Measurements from ENCODE around the gene RCOR1.

The RCOR1 gene

GRCh38 chr14:102626530-102626929 is 34.1 kb downstream of the RCOR1 start:
- Histone ChIP-seq H3K9ac (ENCODE audit: low read depth, low read length, poor library complexity) (no peak overlapping the region), H3K27ac (replicated peaks; ENCODE audit: low read length) (no peak overlapping the region), H2AFZ (ENCODE audit: low read length) (no peak overlapping the region)

DNA sequence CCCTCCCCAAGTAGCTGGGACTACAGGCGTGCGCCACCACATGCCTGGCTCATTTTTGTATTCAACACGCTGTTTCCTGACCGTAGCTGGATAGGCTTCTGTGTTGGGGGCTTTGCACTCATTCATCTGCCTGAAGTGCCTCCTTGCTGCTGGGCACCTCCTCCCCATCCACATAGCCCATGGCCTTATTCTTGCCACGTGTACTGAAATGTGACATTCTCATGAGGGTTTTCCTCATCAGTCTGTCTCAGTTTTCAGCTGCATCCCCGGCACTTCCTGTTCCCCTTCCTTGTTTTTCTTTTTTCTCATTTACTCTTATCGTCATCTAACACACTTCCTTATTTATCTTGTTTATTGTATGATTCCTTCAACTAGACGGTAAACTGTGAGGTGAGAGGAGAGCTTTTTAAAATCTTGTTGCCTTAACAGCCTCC is 36.6 kb downstream of the RCOR1 start:
- Histone ChIP-seq H3K79me1 (ENCODE audit: low read depth, low read length) (no peaks in the 10 kb centered on the region), H3K27ac (replicated peaks; ENCODE audit: low read length) (no peak overlapping the region), H4K8ac (ENCODE audit: low read depth, low read length) (no peak overlapping the region), H2BK5ac (ENCODE audit: low read length) (no peak overlapping the region), H3K23ac (ENCODE audit: low read depth, low read length, poor library complexity) (no peak overlapping the region), H3K4me1 (ENCODE audit: control insufficient read depth in 2 of 2, insufficient read depth in 1 of 2, low read depth in 1 of 2, low read length in 2 of 2) (peaks cover 0 to 8% of the 10 kb centered on the region in 2 donors), H3K27me3 (ENCODE audit: control insufficient read depth in 3 of 3, insufficient read depth in 3 of 3, low read depth in 1 of 3, low read length in 3 of 3) (no peaks in the 10 kb centered on the region), H3K9ac (ENCODE audit: low read depth, low read length, poor library complexity) (no peak overlapping the region), H2BK12ac (ENCODE audit: low read length) (no peak overlapping the region), H3K4ac (ENCODE audit: low read length) (no peak overlapping the region), H3K4me3 (ENCODE audit: low read length in 2 of 2) (no peak overlapping the region), H2AK5ac (ENCODE audit: low read depth, low read length) (no peak overlapping the region), H3K9me3 (replicated peaks in 1 of 2; ENCODE audit: control insufficient read depth in 2 of 2, insufficient read depth in 1 of 2, low read depth in 1 of 2, low read length in 2 of 2) (no peaks in the 10 kb centered on the region), H3K14ac (ENCODE audit: low read length) (no peak overlapping the region), H2BK15ac (ENCODE audit: low read length) (no peak overlapping the region), H3K36me3 (replicated peaks in 1 of 2; ENCODE audit: control insufficient read depth in 2 of 2, insufficient read depth in 2 of 2, low read length in 2 of 2) (no peaks in the 10 kb centered on the region), H2BK120ac (ENCODE audit: low read depth, low read length) (no peak overlapping the region), H2AFZ (ENCODE audit: low read length) (no peak overlapping the region), H3K18ac (ENCODE audit: low read length) (no peak overlapping the region), H4K91ac (ENCODE audit: low read depth, low read length, poor library complexity) (no peak overlapping the region), H3K4me2 (ENCODE audit: insufficient read depth, low read length, poor library complexity, severe bottlenecking) (no peak overlapping the region)
- DNase-seq (ENCODE audit: low spot score): no peak
- WGBS, 2 donors (ENCODE audit: extremely low coverage in 2 of 2, insufficient read length in 2 of 2, insufficient replicate concordance in 1 of 2): 100% methylated on average over 1 of the region's 8 CpGs

More at GRCh38 chr14:102626530-102626929, 34.1 kb downstream of the RCOR1 start:
- DNase-seq (ENCODE audit: low spot score): no peak
- Histone ChIP-seq H3K9me3 (replicated peaks in 1 of 2; ENCODE audit: control insufficient read depth in 2 of 2, insufficient read depth in 1 of 2, low read depth in 1 of 2, low read length in 2 of 2) (no peaks in the 10 kb centered on the region), H3K79me1 (ENCODE audit: low read depth, low read length) (no peaks in the 10 kb centered on the region), H3K27me3 (ENCODE audit: control insufficient read depth in 3 of 3, insufficient read depth in 3 of 3, low read depth in 1 of 3, low read length in 3 of 3) (no peaks in the 10 kb centered on the region), H2BK120ac (ENCODE audit: low read depth, low read length) (no peak overlapping the region), H2AK5ac (ENCODE audit: low read depth, low read length) (no peak overlapping the region), H4K8ac (ENCODE audit: low read depth, low read length) (no peak overlapping the region), H2BK15ac (ENCODE audit: low read length) (no peak overlapping the region), H2BK5ac (ENCODE audit: low read length) (no peak overlapping the region), H3K36me3 (replicated peaks in 1 of 2; ENCODE audit: control insufficient read depth in 2 of 2, insufficient read depth in 2 of 2, low read length in 2 of 2) (no peaks in the 10 kb centered on the region), H3K4me3 (ENCODE audit: low read length in 2 of 2) (no peak overlapping the region), H3K4ac (ENCODE audit: low read length) (no peak overlapping the region), H3K18ac (ENCODE audit: low read length) (no peak overlapping the region), H3K23ac (ENCODE audit: low read depth, low read length, poor library complexity) (no peak overlapping the region), H3K4me1 (ENCODE audit: control insufficient read depth in 2 of 2, insufficient read depth in 1 of 2, low read depth in 1 of 2, low read length in 2 of 2) (peaks cover 5 to 18% of the 10 kb centered on the region in 2 donors), H4K91ac (ENCODE audit: low read depth, low read length, poor library complexity) (no peak overlapping the region), H2BK12ac (ENCODE audit: low read length) (no peak overlapping the region), H3K4me2 (ENCODE audit: insufficient read depth, low read length, poor library complexity, severe bottlenecking) (no peak overlapping the region), H3K14ac (ENCODE audit: low read length) (no peak overlapping the region)
- no CpG with 5 or more reads among the region's 1 CpG for WGBS, 2 donors (ENCODE audit: extremely low coverage in 2 of 2, insufficient read length in 2 of 2, insufficient replicate concordance in 1 of 2)

DNA sequence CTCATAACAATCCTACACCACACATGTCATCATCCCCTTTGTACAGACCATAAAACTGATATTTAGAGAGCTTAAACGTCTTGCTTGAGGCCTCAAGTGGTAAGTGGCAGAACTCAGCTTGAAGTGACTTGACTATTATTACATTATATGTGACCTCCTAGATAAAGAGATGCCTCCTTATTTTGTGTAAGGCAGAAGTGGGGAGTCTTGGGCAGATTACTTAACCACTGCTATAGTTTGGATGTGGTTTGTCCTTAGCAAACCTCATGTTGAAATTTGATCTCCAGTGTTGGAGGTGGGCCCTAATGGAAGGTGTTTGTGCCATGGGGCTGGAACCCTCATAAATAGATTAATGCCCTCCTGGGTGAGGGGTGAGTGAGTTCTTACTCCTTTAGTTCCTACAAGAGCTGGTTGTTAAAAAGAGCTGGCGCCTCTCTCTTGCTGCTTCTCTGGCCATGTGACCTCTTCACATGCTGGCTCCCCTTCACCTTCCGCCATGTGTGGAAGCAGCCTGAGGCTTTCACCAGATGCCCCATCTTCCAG is 37.4 kb downstream of the RCOR1 start:
- Histone ChIP-seq H2BK15ac (ENCODE audit: low read length) (no peak overlapping the region), H3K9me3 (replicated peaks in 1 of 2; ENCODE audit: control insufficient read depth in 2 of 2, insufficient read depth in 1 of 2, low read depth in 1 of 2, low read length in 2 of 2) (no peaks in the 10 kb centered on the region), H3K4me1 (ENCODE audit: control insufficient read depth in 2 of 2, insufficient read depth in 1 of 2, low read depth in 1 of 2, low read length in 2 of 2) (peaks cover 0 to 8% of the 10 kb centered on the region in 2 donors), H2BK120ac (ENCODE audit: low read depth, low read length) (no peak overlapping the region), H3K4me3 (ENCODE audit: low read length in 2 of 2) (no peak overlapping the region), H3K27ac (replicated peaks; ENCODE audit: low read length) (no peak overlapping the region), H3K79me1 (ENCODE audit: low read depth, low read length) (no peaks in the 10 kb centered on the region), H3K4ac (ENCODE audit: low read length) (no peak overlapping the region), H3K27me3 (ENCODE audit: control insufficient read depth in 3 of 3, insufficient read depth in 3 of 3, low read depth in 1 of 3, low read length in 3 of 3) (no peaks in the 10 kb centered on the region), H2BK12ac (ENCODE audit: low read length) (no peak overlapping the region), H3K9ac (ENCODE audit: low read depth, low read length, poor library complexity) (no peak overlapping the region), H3K23ac (ENCODE audit: low read depth, low read length, poor library complexity) (no peak overlapping the region), H2AFZ (ENCODE audit: low read length) (no peak overlapping the region), H4K91ac (ENCODE audit: low read depth, low read length, poor library complexity) (no peak overlapping the region), H2BK5ac (ENCODE audit: low read length) (no peak overlapping the region), H4K8ac (ENCODE audit: low read depth, low read length) (no peak overlapping the region), H3K14ac (ENCODE audit: low read length) (no peak overlapping the region), H2AK5ac (ENCODE audit: low read depth, low read length) (no peak overlapping the region), H3K18ac (ENCODE audit: low read length) (no peak overlapping the region), H3K36me3 (replicated peaks in 1 of 2; ENCODE audit: control insufficient read depth in 2 of 2, insufficient read depth in 2 of 2, low read length in 2 of 2) (no peaks in the 10 kb centered on the region), H3K4me2 (ENCODE audit: insufficient read depth, low read length, poor library complexity, severe bottlenecking) (no peak overlapping the region)
- DNase-seq (ENCODE audit: low spot score): no peak
- no CpG with 5 or more reads among the region's 3 CpGs for WGBS, 2 donors (ENCODE audit: extremely low coverage in 2 of 2, insufficient read length in 2 of 2, insufficient replicate concordance in 1 of 2)

DNA sequence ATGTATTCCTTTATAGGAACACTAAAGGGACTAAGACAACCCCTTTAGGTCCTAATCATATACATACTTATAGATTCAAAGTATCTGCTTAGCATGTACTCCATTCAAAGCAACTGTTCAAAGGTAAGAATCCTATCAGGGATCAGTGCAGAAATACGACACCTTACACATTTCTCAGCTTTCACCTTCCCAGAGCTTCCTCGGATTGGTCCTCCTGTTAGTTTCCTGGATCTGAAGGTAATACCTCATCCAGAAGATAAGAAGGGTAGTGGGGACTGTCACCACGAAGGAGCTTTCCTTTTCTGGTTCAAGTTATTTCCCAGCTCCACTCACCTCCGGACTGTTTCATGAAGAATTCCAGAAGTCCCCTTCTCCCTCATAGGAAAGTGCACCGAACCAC is 38.0 kb downstream of the RCOR1 start:
- Histone ChIP-seq H3K27ac (replicated peaks; ENCODE audit: low read length) (no peak overlapping the region), H4K91ac (ENCODE audit: low read depth, low read length, poor library complexity) (no peak overlapping the region), H3K79me1 (ENCODE audit: low read depth, low read length) (no peaks in the 10 kb centered on the region), H3K4me2 (ENCODE audit: insufficient read depth, low read length, poor library complexity, severe bottlenecking) (no peak overlapping the region), H2BK5ac (ENCODE audit: low read length) (no peak overlapping the region), H3K36me3 (replicated peaks in 1 of 2; ENCODE audit: control insufficient read depth in 2 of 2, insufficient read depth in 2 of 2, low read length in 2 of 2) (no peaks in the 10 kb centered on the region), H3K4ac (ENCODE audit: low read length) (no peak overlapping the region), H2BK120ac (ENCODE audit: low read depth, low read length) (no peak overlapping the region), H3K9ac (ENCODE audit: low read depth, low read length, poor library complexity) (no peak overlapping the region), H3K23ac (ENCODE audit: low read depth, low read length, poor library complexity) (no peak overlapping the region), H2AK5ac (ENCODE audit: low read depth, low read length) (no peak overlapping the region), H4K8ac (ENCODE audit: low read depth, low read length) (no peak overlapping the region), H3K18ac (ENCODE audit: low read length) (no peak overlapping the region), H3K9me3 (replicated peaks in 1 of 2; ENCODE audit: control insufficient read depth in 2 of 2, insufficient read depth in 1 of 2, low read depth in 1 of 2, low read length in 2 of 2) (no peaks in the 10 kb centered on the region), H3K27me3 (ENCODE audit: control insufficient read depth in 3 of 3, insufficient read depth in 3 of 3, low read depth in 1 of 3, low read length in 3 of 3) (no peaks in the 10 kb centered on the region), H2BK12ac (ENCODE audit: low read length) (no peak overlapping the region), H3K4me3 (ENCODE audit: low read length in 2 of 2) (no peak overlapping the region), H3K14ac (ENCODE audit: low read length) (no peak overlapping the region), H2BK15ac (ENCODE audit: low read length) (no peak overlapping the region), H3K4me1 (ENCODE audit: control insufficient read depth in 2 of 2, insufficient read depth in 1 of 2, low read depth in 1 of 2, low read length in 2 of 2) (peaks cover 0 to 8% of the 10 kb centered on the region in 2 donors), H2AFZ (ENCODE audit: low read length) (no peak overlapping the region)
- no peak for DNase-seq (ENCODE audit: low spot score)
- WGBS, 2 donors (ENCODE audit: extremely low coverage in 2 of 2, insufficient read length in 2 of 2, insufficient replicate concordance in 1 of 2): no CpG with 5 or more reads among the region's 5 CpGs

All from neuronal stem cell (in vitro differentiated cells).